GM19351 (cell line): ENCODE results near the gene MAP3K21.

ENCODE experiments used
- ATAC-seq: cut with Tn5 transposase; IDR thresholded peaks from one replicate; pipeline ENCODE4 v1.9.1; 2021; ENCODE audit warnings: mild to moderate bottlenecking, moderate library complexity; ENCODE audit not compliant: unreplicated experiment

Gene MAP3K21

DNA sequence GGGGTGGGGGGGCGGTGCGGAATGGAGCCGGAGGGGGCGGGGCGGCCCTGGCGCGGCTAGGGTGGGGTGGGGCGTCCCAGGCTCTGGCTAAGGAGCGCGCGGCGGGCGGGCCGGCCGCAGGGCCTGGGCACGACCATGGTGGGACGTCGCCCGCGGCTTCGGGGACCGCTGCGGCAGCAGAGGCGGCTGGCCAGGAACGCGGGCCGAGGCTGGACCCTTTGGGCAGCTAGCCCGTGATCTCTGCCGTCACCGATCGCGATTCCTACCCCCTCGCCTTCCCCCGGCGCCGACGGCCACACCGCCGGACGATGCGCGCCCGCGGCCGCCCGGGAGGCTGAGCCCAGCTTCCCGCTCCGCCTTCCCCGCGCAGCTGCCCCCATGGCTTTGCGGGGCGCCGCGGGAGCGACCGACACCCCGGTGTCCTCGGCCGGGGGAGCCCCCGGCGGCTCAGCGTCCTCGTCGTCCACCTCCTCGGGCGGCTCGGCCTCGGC is at the start of gene MAP3K21:
Gene MAP3K21, plus strand, starts transcription at position 74 of the 491 bp plus-strand sequence. Its CDS starts 305 bp downstream, at position 379.
- peak; percentile 41 for ATAC-seq

DNA sequence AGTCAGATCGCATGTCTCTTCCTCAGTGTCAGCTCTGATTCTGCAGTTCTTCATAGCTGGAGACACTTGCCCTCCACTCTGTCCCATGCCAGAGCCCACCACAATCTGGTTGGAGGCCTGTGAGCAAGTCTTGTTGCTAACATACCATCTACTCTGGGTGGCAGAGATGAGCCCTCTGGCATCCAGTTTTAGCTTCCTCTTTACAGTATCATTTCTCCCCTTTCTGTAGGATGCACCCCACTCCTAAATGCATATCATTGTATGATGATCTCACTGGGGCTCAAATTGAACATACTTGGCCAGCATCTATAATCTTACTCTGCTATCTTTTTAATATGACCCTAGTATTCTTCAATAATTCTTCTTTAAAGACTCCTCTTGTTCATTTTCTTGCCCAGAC is 48.9 kb upstream of the MAP3K21 start:
- no peak for ATAC-seq

DNA sequence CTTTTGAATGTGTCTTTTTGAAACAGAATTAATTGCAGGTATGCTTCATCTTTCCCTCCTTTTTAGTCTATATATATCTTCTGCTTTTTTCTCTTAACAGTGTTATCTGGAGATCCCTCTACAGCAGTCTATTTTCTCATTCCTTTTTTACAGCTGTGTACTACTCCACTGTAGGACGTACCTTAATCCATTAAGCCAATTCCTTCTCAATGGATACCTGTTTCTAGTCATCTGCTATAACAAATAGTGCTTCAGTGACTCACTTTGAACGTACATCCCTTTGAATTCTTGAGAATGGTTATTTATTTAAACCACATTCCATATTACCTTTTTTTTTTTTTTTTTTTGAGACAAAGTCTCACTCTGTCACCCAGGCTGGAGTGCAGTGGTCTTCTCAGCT is 47.6 kb upstream of the MAP3K21 start:
- no peak for ATAC-seq

DNA sequence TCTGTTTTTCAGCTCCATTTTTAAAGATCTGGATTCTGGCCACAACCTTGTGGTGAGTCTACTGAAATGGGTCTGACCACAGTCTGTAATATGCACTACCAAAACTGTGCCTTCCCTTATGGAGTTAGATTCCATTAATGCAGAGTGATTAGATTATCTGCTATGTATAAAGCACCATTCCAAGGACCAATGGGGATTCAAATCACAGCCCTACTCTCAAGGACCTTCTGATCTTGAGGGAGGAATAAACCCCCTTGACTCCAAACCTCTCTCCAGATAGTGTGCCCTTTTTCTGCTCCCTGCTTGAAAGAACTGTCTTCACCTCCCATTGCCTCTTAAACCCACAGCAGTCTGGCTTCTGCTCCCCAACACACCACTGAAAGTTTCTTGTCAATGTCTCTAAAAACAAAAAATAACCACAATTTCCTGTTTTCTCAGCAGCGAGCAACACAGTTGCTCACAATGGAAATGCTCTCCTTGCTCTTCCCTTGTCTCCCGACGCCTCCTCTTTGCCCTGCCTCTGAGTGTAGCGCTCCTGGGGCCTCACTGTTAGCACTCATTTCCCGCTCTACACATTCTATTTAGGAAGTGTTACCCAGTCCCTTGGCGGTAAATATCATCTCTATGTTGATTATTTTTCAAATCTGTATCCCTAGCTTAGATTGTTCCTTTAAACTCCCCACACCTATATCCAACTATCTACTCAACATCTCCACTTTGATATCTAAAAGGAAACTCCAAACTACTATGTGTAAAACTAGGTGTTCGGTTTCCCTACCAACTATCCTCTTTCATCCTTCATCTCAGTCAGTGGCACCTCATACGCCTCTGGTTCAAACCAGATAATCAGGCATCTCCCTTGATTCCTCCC is 45.6 kb upstream of the MAP3K21 start:
- ATAC-seq: peak; percentile 87

DNA sequence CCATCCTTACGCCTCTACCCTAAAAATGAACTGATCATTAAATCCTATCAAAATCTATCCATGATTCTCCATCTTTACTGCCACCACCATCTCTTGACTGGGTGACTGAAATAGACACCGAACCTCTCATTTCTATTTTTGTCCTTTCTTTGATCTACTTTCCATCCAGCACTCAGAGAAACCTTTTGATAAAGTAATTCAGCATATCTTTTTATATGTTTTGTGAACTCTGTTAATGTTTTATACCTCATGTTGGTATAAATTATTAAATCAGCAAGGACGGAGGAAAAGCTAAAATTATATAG is 45.0 kb upstream of the MAP3K21 start:
- ATAC-seq: peak; percentile 8

DNA sequence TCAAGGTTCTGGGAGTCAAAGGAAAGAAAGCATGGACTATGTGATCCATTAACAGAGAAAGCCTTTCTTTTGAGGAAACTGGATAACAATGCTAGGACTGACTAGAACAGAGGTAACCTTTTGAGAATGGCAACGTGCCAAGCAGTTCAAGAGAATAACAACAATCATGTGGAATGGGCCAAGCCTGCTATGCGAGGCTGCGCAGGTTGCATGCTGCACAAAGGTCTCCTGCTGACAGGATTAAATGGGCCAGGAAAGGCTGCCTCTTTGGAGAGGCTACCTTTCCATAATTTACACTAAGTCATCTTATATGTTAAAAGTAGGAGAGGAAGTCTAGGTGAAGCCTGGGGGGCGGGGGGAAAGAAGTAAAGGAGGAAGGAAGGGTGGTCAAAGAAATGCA is 37.8 kb upstream of the MAP3K21 start:
- ATAC-seq: no peak

DNA sequence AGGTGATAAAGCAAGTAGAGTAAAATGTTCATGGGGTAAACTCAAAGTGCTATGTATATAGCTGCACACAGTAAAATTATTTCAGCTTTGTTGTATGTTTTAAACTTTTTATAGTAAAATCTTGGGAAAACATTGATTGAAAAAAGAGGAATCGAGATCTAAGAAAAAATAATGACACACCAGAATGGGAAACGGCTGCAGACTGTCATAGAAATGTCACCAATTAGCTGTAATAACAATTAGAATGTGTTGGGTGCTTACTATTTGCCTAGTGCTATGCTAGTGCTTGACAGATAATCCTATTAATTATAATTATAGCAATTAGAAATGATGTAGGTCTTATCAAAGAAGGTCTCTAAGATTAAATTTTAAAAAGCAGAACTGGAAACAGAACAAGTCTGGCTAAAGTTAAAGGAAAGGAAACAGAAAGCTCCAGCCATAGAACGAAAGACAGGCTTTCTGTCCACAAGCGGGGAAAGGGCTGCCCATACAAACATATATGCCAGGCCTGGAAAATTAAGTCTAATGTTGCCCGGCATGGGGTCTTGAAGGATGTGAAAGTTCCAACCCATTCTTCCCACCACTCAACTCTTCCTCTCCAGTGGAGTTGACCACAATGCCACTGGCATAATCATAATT is 37.0 kb upstream of the MAP3K21 start:
- ATAC-seq: no peak

DNA sequence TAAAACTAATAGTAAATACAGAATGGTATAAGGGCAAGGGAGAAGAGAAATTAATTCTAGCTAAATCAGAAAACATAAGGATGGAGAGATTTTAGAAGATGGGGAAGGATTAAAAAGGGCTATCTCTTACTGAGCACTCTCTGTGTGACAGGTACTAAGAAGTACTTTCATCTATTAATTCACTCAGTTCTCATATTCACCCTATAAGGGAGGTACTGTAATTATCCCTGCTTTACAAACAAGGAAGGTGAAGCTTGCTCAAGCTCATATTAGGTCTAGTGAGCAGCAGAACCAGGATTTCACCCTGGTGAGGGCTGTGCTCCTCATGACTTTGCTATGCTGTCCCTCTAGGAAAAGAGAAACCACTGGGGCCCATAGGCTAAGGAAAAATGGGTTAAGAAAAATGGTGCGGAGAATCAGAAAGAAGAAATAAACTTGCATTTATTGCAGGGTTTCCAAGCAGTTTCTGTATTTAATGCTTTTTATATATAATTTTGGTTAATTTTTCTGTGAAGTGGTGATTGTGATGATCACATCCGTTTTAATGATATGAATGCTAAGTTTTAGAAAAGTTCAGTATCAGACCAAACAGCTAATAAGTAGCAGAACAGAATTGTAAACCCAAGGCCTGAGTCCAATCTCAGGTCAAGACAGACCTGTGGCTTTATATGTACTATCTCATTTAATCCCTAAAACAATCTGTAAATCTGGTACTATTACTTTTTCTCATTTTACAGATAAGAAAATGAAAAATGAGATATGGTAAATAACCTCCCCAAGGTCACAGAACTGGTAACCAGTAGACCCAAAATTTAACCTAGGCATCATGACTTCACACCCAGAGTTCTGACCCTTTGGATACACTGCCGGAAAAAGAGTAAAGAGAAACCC is 33.7 kb upstream of the MAP3K21 start:
- no peak for ATAC-seq

DNA sequence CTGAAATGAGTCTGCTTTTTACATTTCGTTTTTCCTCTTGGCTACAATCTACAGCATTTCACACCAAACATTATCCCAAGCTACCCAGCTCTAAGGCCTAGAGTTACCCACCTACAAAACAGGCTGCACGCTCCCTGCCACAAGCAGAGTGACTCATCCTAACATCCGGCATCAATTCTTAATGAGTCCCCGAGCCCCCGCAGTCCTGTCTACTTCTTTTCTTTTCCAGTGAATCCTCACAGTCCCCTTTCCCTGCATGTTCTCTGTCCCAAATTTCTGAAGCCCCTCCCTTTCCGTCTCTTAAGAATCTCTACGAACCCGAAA is 32.6 kb upstream of the MAP3K21 start:
- ATAC-seq: peak; percentile 41

DNA sequence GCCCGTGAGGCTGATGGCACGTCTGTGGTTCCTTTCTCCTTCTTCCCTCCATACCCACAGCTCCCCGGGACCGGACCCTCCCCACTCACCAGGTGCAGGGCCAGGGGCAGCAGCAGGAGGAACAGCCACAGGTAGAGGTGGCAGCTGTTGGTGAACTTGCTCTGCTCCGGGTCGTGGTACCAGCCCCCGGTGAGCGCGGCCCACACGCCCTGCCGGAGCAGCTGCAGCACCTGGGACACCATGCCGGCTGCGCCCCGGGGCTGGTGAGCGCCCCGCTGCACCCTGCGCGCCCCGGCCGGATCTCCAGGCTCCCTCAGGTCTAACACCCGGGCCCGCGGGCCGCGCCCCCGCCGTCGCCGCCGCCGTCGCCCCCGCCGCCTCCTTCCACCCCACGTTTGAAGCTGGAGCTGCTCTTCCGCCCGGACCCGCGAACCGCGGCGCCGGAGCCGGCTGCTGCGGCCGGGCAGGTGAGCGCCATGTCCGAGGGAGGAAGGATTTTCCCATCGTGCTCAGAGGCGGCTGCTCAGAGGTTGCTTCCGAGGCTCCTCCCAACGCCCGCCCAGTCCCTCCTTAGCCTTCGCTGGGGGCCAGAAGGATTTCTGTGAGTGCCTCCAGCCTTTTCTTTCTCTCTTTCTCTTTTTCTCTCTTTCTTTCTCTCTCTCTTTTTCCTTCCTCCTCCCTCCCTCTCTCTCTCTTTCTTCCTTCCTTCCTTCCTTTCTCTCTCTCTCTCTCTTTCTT is 32.1 kb upstream of the MAP3K21 start, which contains the start of gene PCNX2:
Gene PCNX2, minus strand, starts transcription at position 489 of the 738 bp plus-strand sequence. Its CDS starts 247 bp downstream, at position 242.
- peak; percentile 92 for ATAC-seq

DNA sequence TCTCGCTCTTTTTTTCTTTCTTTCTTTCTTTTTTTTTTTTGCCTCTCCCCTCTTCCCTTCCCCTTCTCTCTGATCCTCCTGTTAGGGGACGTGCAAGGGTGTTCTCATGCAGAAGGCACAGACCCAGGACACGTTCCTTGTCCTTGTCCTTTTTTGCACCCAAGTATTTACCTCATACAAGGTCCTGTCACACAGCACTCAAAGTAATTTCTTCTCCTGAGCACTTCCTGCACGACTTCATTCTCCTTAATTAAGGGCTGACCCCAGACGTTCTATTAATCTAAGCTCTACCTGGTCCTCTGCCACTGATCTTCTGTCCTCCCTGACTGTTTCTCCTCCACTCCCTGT is 31.6 kb upstream of the MAP3K21 start:
- no peak for ATAC-seq

DNA sequence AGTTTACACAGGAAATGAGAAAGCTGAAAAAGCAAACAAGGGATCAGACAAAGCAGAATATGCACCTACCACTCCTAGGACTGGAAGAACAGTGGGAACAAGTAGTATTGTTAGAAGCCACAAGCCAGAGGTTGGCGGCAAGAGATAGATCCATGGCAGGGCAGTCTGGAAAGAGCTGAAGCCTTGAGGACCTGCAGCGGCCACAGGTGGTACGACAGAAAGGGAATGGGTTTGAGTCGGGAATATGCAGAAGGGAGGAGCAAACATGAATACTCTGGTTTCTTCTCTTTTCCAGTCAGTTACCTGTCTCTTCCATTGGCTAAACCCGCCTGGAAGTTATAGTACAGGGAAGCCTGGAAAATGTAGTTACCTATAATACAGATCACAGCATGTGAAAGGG is 28.1 kb upstream of the MAP3K21 start:
- ATAC-seq: no peak

DNA sequence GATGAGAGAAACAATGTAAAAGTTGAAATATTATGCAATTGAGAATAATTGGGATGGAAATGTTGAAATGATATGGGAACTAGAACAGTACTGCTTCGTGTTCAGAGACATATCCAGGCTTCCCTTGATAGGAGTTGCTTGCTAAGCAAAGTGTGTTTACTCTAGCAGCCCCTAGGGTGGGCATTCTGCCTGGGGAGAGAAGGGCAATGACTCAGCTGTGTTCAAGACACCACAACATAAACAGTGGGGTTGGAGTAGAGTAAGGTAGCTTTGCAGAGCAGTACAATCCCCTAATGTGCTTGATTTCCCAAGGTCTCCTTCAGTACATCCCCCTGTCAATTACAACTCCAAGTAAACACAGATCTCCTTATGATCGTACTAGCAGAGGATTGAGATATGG is 27.2 kb upstream of the MAP3K21 start:
- ATAC-seq: no peak

DNA sequence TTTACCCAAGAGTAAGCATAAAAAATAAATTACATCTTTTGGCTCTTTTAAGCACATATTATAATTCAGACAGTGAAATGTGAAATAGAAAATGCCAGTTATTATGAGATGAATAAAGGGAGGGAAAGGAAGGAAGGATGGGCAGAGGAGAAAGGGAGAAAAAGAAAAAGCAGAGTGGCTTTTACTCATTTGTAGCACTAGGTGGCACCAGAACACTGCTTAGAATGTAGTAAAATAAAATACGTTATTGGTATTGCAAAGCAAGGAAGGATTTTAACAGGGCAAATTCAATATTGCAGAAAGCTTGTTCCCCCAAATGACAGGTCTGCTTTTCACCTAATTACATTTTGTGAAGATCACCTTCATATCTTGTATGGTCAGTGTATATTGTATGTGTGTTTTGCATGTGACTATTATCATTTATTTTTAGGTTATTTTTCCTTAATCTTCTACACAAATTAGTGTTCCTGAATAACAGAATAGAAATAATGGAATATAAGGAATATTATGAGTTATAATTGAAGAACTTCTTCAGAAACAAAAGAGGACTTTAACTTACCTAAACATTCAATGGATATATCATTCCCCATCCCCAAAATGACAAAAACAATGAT is 22.9 kb upstream of the MAP3K21 start:
- no peak for ATAC-seq

DNA sequence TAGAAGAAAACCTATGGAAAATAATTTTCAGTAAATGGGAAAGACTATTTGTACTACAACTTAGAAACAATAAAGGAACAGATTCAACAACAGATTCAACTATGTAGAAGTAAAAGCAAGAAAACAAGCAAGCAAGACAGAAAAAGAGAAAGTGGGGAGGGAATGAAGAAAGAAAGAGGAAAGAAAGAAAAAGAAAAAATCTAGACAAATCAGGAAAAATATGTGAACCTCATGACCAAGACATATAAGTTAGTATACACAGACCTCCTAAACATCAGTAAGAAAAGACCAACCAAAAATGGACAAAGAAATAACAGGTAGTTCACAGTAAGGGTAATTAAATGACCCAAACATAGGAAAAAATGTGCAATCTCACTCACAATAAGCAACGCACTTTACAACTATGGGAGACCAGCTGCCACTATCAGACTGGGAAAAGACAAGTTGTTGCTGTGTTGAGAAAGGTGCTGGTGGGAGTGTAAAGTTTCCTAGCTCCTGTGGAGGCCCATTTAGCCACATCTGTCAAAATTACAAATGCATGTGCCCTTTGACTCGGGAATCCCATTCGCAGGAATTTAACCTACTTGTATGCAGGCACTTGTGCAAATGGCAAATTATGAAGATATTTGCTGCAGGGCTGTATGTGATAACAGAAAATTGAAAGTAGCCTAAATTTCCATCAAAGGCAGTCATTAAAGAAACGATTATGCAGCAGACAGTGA is 13.9 kb upstream of the MAP3K21 start:
- ATAC-seq: no peak

DNA sequence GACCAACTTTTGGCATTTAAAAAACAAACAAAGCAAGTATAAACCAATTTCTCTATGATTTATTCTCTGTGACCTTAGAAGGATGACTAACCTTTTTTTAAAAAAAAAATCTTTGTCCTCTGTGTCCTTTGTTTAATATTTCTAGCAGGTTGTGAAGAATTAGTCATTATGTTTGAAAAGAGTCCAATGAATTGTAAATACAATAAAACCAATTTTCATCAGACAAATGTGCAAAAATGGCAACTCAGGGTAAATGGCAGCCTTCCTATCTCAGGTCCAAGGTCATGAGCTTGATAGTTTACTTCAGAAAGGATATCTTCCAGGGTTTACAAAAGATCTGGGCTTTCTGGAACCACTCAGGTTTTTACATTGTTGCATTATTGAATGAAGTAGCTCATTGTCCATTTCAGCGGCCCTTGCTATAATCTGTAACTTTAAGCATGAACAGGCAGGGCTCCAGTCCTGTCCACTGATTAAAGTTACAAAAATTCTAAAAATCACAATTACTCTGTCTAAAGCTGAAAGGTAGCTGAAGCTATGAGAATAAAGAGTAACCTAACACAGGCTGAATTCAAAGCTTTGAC is 11.7 kb upstream of the MAP3K21 start:
- ATAC-seq: no peak

DNA sequence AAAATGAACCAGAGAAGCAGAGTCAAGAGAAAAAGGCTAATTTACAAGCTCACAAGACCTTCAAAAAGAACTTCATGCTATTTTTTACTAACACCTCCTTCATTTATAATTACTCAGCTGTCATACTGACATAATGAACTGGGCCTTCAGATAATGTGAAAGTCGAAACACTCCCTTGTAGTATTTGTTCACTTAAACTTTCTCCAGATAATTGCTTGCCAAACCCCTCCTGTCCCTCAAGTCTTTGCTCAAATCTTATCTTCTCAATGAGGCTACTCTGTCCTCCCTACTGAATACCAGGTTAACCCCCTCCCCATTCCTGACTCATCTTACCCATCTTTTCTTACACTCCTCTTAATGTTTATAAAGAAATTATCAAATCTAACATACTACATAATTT is 11.1 kb upstream of the MAP3K21 start:
- no peak for ATAC-seq

DNA sequence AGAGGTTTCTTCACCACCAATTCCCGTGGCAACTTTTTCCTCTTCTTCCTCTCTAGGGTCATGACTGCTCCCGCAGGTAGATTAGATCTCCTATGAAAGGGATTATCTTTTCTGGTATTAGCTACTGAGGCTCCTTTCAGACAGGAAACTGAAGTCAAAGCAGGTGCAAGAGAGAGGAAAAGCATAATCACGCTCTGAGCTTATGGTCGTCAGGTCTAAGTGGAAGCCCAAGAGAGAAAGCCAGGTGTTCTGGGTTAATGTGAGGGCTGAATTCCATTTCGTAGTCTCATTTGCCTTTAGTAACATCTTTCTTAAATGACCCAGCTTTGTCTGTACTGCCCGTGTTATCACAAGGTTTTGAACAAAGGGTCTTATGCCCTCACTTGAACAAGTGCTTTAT is 8.3 kb upstream of the MAP3K21 start:
- ATAC-seq: no peak

DNA sequence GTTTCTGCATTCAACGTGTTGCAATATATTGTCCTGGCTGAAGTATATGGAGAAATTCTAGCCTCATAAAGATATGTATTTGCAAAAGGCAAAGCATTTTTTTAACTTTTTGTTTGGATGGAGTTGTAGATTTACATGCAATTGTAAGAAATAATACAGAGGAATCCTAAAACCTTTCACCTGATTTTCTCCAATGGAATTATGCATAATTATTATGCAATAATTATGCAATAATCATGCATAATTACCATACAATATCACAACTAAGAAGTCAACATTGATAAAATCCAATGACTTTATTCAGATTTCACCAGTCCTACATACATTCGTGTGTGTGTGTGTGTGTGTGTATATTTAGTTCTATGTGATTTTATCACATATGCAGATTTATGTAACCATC is 7.5 kb upstream of the MAP3K21 start:
- ATAC-seq: no peak
